Measurements from ENCODE around the gene ATPAF1. TPM values are rescaled to one million over a fixed set of nuclear protein-coding genes. Genes with fewer than 3 reads are reported as not detected.

The ATPAF1 gene
- total RNA-seq, 1 experiment from 2014 or later, result 39.0 TPM

DNA sequence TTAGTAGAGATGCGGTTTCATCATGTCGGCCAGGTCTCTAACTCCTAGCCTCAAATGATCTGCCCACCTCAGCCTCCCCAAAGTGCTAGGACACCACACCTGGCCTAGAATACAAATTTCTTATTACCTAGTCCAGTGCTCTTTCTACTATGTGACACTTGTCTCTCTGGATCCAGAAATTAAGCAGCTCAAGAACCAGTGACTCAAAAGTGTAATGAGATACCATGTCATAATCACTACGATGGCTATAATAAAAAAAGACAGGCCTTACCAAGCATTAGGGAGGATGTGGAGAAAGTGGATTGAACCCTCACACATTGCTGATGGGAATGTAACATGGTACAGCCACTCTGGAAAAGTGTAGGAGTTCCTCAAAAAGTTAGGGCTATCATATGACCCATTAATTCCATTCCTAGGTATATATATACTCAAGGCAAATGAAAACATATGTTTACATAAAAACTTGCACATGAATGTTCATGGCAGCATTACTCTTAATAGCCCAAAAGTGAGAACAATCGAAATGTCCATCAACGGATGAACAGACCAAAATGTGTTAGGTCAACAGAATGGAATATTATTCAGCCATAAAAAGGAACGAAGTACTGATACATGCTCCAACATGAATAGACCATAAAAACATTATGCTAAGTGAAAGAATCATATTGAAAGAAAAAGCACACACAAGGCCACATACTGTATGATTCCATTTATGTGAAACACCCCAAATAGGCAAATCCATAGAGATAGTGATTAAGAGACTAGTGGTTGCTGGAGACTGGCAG lies 11.8 kb upstream of the ATPAF1 start:
- no peak overlapping the region for H3K27ac ChIP-seq (ENCODE audit: low read length)
- BruUV-seq (replicated peaks), result no TSS peak
- no peak for DNase-seq (ENCODE audit: low read depth, low spot score)
- ATAC-seq, result no peak
- CTCF ChIA-PET, result no interaction called here
- no peaks in the 10 kb centered on the region for H3K27me3 ChIP-seq (ENCODE audit: control insufficient read depth, insufficient read depth, low read length)
- in situ Hi-C loops (cut with HindIII; ENCODE audit: low pct_unique_long_range_greater_than_20kb, low sequenced_read_pairs) (no loop called here), intact Hi-C loops (cut with micrococcal nuclease; ENCODE audit: unreplicated experiment) (no loop called here)
- TF ChIP-seq POLR2AphosphoS5 (IDR thresholded peaks at IDR 0.05; ENCODE audit: low read depth, low read length) (no peak), TCF7L2 (IDR thresholded peaks at IDR 0.05; ENCODE audit: low read depth, low read length) (no peak), SIN3A (IDR thresholded peaks at IDR 0.05; ENCODE audit: borderline replicate concordance, insufficient read depth, low read depth, low read length) (no peak)
- TF ChIP-seq, protein P1, sequence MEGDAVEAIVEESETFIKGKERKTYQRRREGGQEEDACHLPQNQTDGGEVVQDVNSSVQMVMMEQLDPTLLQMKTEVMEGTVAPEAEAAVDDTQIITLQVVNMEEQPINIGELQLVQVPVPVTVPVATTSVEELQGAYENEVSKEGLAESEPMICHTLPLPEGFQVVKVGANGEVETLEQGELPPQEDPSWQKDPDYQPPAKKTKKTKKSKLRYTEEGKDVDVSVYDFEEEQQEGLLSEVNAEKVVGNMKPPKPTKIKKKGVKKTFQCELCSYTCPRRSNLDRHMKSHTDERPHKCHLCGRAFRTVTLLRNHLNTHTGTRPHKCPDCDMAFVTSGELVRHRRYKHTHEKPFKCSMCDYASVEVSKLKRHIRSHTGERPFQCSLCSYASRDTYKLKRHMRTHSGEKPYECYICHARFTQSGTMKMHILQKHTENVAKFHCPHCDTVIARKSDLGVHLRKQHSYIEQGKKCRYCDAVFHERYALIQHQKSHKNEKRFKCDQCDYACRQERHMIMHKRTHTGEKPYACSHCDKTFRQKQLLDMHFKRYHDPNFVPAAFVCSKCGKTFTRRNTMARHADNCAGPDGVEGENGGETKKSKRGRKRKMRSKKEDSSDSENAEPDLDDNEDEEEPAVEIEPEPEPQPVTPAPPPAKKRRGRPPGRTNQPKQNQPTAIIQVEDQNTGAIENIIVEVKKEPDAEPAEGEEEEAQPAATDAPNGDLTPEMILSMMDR (IDR thresholded peaks at IDR 0.05), result no peak
- no peaks in the 10 kb centered on the region for H3K9me3 ChIP-seq (ENCODE audit: control insufficient read depth, insufficient read depth, low read depth, low read length)
- POLR2A ChIA-PET, result no interaction called here
- peaks cover 30% of the 10 kb centered on the region for H3K36me3 ChIP-seq (ENCODE audit: control insufficient read depth, insufficient read depth, low read length)
- H3K4me3 ChIP-seq (ENCODE audit: low read depth in 2 of 2, low read length in 2 of 2), result no peak overlapping the region
- no peaks in the 10 kb centered on the region for H3K4me1 ChIP-seq (ENCODE audit: control insufficient read depth, insufficient read depth, low read length)

DNA sequence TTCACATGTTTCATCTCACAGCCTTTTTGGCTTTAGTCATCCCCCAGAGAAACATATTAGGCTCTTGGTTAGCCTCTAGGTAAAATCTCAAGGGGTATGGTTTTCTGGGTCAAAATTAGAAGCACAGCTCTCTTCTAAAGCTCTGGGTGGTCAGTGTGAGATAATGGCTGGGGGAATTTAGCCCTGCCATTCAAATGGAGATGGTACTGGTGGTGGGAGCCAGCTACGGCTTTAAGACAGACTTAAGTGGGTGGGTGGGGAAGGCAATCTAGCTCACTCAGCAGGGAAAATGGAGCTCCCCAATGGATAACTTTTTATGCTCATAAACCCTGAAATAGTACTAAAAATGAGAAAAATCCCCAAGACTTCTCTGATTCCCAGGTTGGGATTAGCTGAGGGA lies 9.2 kb upstream of the ATPAF1 start:
- Histone ChIP-seq H3K4me3 (ENCODE audit: low read depth in 2 of 2, low read length in 2 of 2) (no peak overlapping the region), H3K27ac (ENCODE audit: low read length) (no peak overlapping the region), H3K9me3 (ENCODE audit: control insufficient read depth, insufficient read depth, low read depth, low read length) (no peaks in the 10 kb centered on the region), H3K27me3 (ENCODE audit: control insufficient read depth, insufficient read depth, low read length) (no peaks in the 10 kb centered on the region), H3K36me3 (ENCODE audit: control insufficient read depth, insufficient read depth, low read length) (peaks cover 26% of the 10 kb centered on the region), H3K4me1 (ENCODE audit: control insufficient read depth, insufficient read depth, low read length) (no peaks in the 10 kb centered on the region)
- ChIA-PET POLR2A (no interaction called here), CTCF (no interaction called here)
- DNase-seq (ENCODE audit: low read depth, low spot score), result no peak
- BruUV-seq (replicated peaks), result no TSS peak
- TF ChIP-seq SIN3A (IDR thresholded peaks at IDR 0.05; ENCODE audit: borderline replicate concordance, insufficient read depth, low read depth, low read length), result no peak
- no peak for TF ChIP-seq POLR2AphosphoS5 (IDR thresholded peaks at IDR 0.05; ENCODE audit: low read depth, low read length)
- TF ChIP-seq, protein P1 (IDR thresholded peaks at IDR 0.05), result no peak
- TF ChIP-seq, protein P2, sequence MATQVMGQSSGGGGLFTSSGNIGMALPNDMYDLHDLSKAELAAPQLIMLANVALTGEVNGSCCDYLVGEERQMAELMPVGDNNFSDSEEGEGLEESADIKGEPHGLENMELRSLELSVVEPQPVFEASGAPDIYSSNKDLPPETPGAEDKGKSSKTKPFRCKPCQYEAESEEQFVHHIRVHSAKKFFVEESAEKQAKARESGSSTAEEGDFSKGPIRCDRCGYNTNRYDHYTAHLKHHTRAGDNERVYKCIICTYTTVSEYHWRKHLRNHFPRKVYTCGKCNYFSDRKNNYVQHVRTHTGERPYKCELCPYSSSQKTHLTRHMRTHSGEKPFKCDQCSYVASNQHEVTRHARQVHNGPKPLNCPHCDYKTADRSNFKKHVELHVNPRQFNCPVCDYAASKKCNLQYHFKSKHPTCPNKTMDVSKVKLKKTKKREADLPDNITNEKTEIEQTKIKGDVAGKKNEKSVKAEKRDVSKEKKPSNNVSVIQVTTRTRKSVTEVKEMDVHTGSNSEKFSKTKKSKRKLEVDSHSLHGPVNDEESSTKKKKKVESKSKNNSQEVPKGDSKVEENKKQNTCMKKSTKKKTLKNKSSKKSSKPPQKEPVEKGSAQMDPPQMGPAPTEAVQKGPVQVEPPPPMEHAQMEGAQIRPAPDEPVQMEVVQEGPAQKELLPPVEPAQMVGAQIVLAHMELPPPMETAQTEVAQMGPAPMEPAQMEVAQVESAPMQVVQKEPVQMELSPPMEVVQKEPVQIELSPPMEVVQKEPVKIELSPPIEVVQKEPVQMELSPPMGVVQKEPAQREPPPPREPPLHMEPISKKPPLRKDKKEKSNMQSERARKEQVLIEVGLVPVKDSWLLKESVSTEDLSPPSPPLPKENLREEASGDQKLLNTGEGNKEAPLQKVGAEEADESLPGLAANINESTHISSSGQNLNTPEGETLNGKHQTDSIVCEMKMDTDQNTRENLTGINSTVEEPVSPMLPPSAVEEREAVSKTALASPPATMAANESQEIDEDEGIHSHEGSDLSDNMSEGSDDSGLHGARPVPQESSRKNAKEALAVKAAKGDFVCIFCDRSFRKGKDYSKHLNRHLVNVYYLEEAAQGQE (IDR thresholded peaks at IDR 0.05; ENCODE audit: insufficient read depth in 1 of 2, low read depth in 2 of 2, low read length in 1 of 2), result no peak
- no peak for TF ChIP-seq TCF7L2 (IDR thresholded peaks at IDR 0.05; ENCODE audit: low read depth, low read length)
- ATAC-seq, result no peak
- intact Hi-C loops (cut with micrococcal nuclease; ENCODE audit: unreplicated experiment) (no loop called here), in situ Hi-C loops (cut with HindIII; ENCODE audit: low pct_unique_long_range_greater_than_20kb, low sequenced_read_pairs) (no loop called here)

All from Panc1 (cell line).